GM10248 (cell line): ENCODE data around the gene DNAJA2.
A peak's percentile ranks its signal among the peaks of the same experiment; 100 is the strongest.

Source experiments
- CTCF ChIA-PET: fragments of 300-600 bp; sonication (Branson Sonifier 250); formaldehyde crosslinking; extraction: SDS; loops from one replicate; lab custom pipeline; 2021; ENCODE audit warnings: antibody characterized with exemption; lab: Yijun Ruan, JAX
- POLR2A ChIA-PET: fragments of 350-650 bp; sonication (Branson Sonifier 250); formaldehyde crosslinking; extraction: SDS; loops from one replicate; lab custom pipeline; 2020; ENCODE audit warnings: antibody characterized with exemption; lab: Yijun Ruan, JAX
- DNase-seq: peaks from one replicate; pipeline ENCODE4 v3.0.0; 2012; ENCODE audit errors: extremely low spot score
- TF ChIP-seq, protein P1 (sequence below): IDR thresholded peaks from 2 replicates; pipeline ENCODE4 v1.5.1; 2012; ENCODE audit warnings: mild to moderate bottlenecking, low read depth; ENCODE audit errors: extremely low read depth, missing control alignments, control extremely low read depth

Gene DNAJA2

DNA sequence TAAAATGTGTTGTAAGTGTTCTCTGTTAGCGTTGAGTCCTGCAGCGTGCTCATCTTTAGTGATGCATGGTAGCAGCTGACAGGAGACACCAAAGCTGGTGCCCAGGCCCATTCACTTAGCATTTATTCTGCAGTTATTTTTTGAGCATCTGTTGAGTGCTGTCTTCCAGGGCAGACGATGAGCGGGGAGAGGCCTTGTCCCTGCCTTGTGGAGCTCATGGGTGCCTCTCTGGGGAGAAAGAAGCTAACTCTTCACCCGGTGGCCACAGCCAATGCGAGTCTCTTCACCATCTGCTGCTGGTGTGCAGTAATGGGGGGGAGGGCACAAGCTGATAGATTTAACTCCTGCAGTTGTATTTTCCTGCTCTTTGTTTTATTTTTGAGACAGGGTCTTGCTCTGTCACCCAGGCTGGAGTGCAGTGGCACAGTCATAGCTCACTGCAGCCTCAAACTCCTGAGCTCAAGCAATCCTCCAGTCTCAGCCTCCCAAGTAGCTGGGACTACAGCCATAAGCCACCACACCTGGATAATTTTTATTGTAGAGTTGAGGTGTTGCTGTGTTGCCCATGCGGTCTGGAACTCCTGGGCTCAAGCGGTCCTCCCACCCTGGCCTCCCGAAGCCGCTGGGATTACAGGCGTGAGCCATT, 58.8 kb downstream of the DNAJA2 start:
- ChIA-PET POLR2A (no interaction called here), CTCF (interaction anchor here (0.7 to 7.4 kb wide), 7 partner anchors 15 to 241 kb away, joined by 3 to 38 read pairs (median 4); no protein-coding TSS in a partner anchor)
- DNase-seq, result no peak
- TF ChIP-seq, protein P1, sequence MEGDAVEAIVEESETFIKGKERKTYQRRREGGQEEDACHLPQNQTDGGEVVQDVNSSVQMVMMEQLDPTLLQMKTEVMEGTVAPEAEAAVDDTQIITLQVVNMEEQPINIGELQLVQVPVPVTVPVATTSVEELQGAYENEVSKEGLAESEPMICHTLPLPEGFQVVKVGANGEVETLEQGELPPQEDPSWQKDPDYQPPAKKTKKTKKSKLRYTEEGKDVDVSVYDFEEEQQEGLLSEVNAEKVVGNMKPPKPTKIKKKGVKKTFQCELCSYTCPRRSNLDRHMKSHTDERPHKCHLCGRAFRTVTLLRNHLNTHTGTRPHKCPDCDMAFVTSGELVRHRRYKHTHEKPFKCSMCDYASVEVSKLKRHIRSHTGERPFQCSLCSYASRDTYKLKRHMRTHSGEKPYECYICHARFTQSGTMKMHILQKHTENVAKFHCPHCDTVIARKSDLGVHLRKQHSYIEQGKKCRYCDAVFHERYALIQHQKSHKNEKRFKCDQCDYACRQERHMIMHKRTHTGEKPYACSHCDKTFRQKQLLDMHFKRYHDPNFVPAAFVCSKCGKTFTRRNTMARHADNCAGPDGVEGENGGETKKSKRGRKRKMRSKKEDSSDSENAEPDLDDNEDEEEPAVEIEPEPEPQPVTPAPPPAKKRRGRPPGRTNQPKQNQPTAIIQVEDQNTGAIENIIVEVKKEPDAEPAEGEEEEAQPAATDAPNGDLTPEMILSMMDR, result no peak

DNA sequence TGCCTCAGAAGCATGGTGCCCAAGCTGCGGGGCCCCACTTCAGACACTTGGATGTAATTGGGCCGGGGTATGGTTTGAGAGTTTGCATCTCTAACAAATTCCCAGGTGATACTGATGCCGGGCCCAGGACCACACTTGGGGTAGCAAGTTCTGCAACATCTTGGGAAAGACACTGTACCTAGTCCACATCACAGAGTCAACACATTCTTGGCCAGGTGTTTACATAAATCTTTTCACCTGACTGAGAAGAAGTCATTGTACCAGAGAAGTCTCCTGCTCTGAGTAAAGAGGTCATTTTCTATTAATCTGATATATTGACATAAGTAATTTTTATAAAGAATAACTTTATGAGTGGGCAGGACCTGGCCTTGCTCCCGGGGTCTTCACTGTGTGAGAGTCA, 61.8 kb downstream of the DNAJA2 start:
- POLR2A ChIA-PET, result interaction anchor here (0.6 kb wide), 1 partner anchor 33 kb away, joined by 5 read pairs; no protein-coding TSS in a partner anchor

DNA sequence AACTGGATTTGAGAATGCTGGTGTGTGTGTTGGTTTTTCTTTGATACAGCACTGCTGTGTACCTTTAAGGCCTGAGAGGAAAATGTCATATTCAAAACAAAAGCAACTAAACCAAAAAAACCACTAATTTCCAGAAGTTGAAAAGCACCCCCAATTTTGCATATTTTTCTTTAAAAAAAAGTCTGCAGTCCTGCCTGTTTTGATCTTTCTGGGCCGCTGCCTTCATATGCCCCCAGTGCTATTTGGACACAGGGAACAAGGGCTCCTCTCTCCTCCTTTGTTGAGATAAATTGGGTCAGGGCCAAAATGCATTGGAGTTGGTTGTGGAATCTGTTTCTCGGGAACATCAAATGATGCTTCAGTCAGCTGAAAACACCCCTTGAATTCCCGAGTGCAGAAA, 62.4 kb downstream of the DNAJA2 start:
- CTCF ChIA-PET, result interaction anchor here (0.7 to 11.3 kb wide), 8 partner anchors 8 to 245 kb away, joined by 3 to 128 read pairs (median 48); partner anchors contain the start of gene GPT2
- TF ChIP-seq, protein P1, result no peak
- DNase-seq, result peak; percentile 73
- POLR2A ChIA-PET, result no interaction called here

More for the DNA sequence above, 61.8 kb downstream of the DNAJA2 start:
- no peak for DNase-seq
- CTCF ChIA-PET, result interaction anchor here (1.2 to 11.3 kb wide), 5 partner anchors 18 to 238 kb away, joined by 3 to 128 read pairs (median 66); partner anchors contain the start of gene GPT2
- TF ChIP-seq, protein P1, result no peak

DNA sequence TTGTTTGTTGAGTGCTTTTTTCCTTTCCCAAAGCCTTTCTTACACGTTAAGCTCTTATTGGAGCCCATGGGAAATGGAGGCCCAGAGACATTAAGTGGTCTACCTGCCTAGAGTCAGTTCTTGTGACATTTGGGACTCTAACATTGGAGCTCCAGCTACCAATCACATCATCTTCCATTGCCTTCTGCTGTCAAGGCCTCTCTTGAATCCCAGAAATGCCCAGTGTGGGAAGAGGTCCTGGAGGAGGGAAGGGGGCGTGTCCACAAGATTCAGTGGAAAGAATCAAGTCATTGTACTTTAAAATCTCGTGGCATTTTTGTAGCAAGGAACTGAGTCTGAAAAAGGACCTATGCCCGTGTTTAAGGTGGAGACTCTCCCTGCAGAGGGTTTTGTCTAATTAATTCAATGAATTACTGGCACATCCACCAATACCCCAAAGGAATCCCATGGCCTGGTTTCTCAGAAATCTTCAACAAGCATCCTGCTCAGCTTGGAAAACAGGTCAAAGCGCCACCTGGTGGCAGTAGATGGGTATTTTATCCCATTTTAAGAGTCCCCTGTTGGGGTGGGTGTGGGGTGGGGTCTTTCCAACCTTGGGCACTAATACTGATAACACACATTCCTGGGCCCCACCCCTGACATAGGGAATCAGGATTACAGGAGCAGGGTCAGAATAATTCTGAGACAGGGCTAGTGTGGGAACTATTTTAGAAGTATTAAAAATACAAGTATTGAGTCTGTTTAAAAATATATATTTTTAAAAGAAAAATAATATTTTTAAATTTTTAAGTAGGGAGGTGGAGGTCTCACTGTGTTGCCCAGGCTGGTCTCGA, 64.7 kb downstream of the DNAJA2 start:
- DNase-seq, result peak; percentile 66
- ChIA-PET CTCF (interaction anchor here (0.7 to 11.3 kb wide), 33 partner anchors 9 to 1256 kb away, joined by 3 to 128 read pairs (median 4); partner anchors contain the start of genes DNAJA2 and GPT2), POLR2A (no interaction called here)
- TF ChIP-seq, protein P1, result peak; percentile 63

DNA sequence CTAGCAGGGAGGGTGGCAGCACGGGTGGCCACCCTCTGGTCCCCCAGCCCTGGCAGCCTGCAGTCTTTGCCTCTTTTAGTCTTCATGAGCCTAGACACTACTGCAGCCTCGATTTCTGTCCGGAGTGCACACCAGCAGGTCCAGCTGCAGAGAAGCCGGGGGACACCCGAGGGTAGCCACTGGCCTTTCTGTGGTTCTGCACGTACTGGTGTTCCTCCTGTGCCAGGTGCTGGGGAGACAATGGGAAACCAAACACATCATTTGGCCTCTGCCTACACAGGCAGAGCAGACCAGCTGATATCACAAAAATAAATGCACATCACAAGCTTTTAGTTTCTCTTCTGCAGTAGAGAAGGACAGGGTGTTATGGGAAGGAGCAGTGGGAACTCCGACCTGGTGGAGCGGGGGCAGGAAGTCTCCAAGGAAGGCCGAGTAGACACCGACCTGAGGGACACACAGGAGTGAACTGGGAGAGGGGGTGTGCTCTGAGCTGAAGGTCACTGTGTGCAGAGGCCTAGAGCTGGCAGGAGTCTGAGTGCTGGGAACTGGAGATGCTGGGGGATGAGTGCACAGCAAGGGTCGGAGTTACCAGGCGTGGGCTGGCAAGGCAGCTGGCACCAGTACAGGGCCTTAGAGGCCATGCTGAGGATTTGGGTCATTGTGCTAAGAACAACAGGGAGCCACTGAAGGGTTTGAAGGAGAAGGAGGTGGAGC, 66.3 kb downstream of the DNAJA2 start:
- DNase-seq, result no peak
- POLR2A ChIA-PET, result no interaction called here
- TF ChIP-seq, protein P1, result no peak
- CTCF ChIA-PET, result interaction anchor here (0.8 to 11.3 kb wide), 10 partner anchors 9 to 366 kb away, joined by 3 to 128 read pairs (median 6); partner anchors contain the start of gene GPT2
